Choroid plexus epithelial cell (primary cell): ENCODE data around the gene SEPTIN6.
A peak's percentile ranks its signal among the peaks of the same experiment; 100 is the strongest.

ENCODE experiments used
- DNase-seq: peaks from one replicate; pipeline ENCODE4 v3.0.0-alpha.2; 2010; ENCODE audit warnings: low read depth
- H3K4me3 ChIP-seq: 2 replicates; pipeline ENCODE4 v1.5.1; 2011; ENCODE audit warnings: low read depth, mild to moderate bottlenecking, control low read depth, low read length, moderate library complexity
- TF ChIP-seq, protein P1 (sequence below): conservative IDR thresholded peaks from 2 replicates; pipeline ENCODE4 v1.5.1; 2011; ENCODE audit warnings: low read depth, mild to moderate bottlenecking, control low read depth, inconsistent platforms, low read length, moderate library complexity

The SEPTIN6 gene

GRCh38 chrX:119698845-119699244, 5.9 kb upstream of the SEPTIN6 start:
- TF ChIP-seq, protein P1, sequence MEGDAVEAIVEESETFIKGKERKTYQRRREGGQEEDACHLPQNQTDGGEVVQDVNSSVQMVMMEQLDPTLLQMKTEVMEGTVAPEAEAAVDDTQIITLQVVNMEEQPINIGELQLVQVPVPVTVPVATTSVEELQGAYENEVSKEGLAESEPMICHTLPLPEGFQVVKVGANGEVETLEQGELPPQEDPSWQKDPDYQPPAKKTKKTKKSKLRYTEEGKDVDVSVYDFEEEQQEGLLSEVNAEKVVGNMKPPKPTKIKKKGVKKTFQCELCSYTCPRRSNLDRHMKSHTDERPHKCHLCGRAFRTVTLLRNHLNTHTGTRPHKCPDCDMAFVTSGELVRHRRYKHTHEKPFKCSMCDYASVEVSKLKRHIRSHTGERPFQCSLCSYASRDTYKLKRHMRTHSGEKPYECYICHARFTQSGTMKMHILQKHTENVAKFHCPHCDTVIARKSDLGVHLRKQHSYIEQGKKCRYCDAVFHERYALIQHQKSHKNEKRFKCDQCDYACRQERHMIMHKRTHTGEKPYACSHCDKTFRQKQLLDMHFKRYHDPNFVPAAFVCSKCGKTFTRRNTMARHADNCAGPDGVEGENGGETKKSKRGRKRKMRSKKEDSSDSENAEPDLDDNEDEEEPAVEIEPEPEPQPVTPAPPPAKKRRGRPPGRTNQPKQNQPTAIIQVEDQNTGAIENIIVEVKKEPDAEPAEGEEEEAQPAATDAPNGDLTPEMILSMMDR, result peak; percentile 69
- no peak overlapping the region for H3K4me3 ChIP-seq
- DNase-seq, result peak; percentile 86

DNA sequence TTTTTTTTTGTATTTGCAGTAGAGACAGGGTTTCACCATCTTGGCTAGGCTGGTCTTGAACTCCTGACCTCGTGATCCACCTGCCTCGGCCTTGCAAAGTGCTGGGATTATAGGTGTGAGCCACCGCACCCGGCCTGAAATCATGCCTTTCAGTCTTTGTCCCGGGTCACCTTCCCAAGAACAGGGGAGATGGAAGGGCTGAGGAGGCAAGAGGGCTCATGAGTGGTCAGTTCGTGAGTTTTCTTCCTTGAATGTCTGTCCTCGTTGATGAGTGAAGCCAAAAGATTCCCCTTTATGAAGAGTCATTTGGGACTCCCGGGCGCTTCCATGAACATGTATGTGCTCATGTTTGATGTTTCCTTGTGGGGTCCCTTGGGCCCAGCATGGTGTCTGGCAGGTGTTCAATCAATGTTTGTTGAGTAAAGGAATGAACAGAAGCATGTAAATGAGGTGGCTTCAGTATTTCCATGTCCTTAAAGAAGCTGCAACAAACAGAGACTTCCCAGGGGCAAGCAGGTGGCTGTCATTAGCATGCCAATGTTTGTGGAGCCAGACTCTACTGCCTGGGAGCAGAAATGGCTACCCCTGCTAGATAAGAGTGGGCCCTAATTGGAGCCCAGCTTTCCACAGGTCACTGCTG, 3.4 kb upstream of the SEPTIN6 start:
- DNase-seq, result no peak
- TF ChIP-seq, protein P1, result no peak

GRCh38 chrX:119695535-119696050, 2.6 kb upstream of the SEPTIN6 start:
- DNase-seq, result no peak
- no peak overlapping the region for H3K4me3 ChIP-seq
- TF ChIP-seq, protein P1, result no peak

More for the DNA sequence above, 3.4 kb upstream of the SEPTIN6 start:
- H3K4me3 ChIP-seq, result no peak overlapping the region

- no peak overlapping the region for H3K4me3 ChIP-seq
- no peak for DNase-seq
- TF ChIP-seq, protein P1, result peak; percentile 25
Measured at GRCh38 chrX:119694601-119695534, 1.9 kb upstream of the SEPTIN6 start.

GRCh38 chrX:119693996-119694451, 1.1 kb upstream of the SEPTIN6 start:
- no peak overlapping the region for H3K4me3 ChIP-seq
- no peak for DNase-seq
- TF ChIP-seq, protein P1, result no peak

- DNase-seq, result peak; percentile 46
- peak overlapping the region; percentile 73 for H3K4me3 ChIP-seq
- TF ChIP-seq, protein P1, result peak; percentile 24
Measured at GRCh38 chrX:119692191-119693039, 553 bp downstream of the SEPTIN6 start.
